Measurements from ENCODE around the gene VAMP8.
"Not testable (repeated sequence)": the region's sequence is repeated elsewhere in the genome, so short reads cannot be mapped to it uniquely, and the experiment has no call there.

DNA sequence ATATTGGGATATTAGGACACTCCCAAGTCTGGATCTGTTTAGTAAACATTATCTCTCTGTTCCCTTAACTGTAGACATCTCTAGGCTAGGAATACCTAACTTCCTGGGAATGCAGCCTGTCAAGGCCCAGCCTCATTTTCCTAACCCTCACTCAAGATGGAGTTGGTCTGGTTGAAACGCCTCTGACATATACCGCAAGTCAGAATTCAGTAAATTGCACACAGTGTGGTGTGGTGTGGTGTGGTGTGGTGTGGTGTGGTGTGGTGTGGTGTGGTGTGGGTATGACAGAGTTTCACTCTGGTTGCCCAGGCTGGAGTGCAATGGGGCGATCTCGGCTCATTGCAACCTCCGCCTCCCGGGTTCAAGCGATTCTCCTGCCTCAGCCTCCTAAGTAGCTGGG lies 37.4 kb downstream of the VAMP8 start:
- TF ChIP-seq, protein P1, sequence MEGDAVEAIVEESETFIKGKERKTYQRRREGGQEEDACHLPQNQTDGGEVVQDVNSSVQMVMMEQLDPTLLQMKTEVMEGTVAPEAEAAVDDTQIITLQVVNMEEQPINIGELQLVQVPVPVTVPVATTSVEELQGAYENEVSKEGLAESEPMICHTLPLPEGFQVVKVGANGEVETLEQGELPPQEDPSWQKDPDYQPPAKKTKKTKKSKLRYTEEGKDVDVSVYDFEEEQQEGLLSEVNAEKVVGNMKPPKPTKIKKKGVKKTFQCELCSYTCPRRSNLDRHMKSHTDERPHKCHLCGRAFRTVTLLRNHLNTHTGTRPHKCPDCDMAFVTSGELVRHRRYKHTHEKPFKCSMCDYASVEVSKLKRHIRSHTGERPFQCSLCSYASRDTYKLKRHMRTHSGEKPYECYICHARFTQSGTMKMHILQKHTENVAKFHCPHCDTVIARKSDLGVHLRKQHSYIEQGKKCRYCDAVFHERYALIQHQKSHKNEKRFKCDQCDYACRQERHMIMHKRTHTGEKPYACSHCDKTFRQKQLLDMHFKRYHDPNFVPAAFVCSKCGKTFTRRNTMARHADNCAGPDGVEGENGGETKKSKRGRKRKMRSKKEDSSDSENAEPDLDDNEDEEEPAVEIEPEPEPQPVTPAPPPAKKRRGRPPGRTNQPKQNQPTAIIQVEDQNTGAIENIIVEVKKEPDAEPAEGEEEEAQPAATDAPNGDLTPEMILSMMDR (IDR thresholded peaks at IDR 0.05; ENCODE audit: control extremely low read depth in 1 of 3, insufficient read depth in 1 of 3, low read depth in 1 of 3, low read length in 3 of 3), result not testable (repeated sequence)
- TF ChIP-seq KDM1A (IDR thresholded peaks at IDR 0.05; ENCODE audit: borderline replicate concordance, low read length); EP300 (IDR thresholded peaks at IDR 0.05; ENCODE audit: borderline replicate concordance in 1 of 2, low read depth in 2 of 2, low read length in 2 of 2); POLR2A (IDR thresholded peaks at IDR 0.05; ENCODE audit: control extremely low read depth in 1 of 2, low read depth in 2 of 2, low read length in 2 of 2); RXRA (IDR thresholded peaks at IDR 0.05; ENCODE audit: insufficient read depth, low read depth, low read length); HDAC2 (IDR thresholded peaks at IDR 0.05; ENCODE audit: borderline replicate concordance in 1 of 2, low read depth in 2 of 2, low read length in 2 of 2); CHD1 (IDR thresholded peaks at IDR 0.05; ENCODE audit: low read depth, low read length); BCL11A (IDR thresholded peaks at IDR 0.05; ENCODE audit: low read depth in 2 of 2, low read length in 2 of 2); RNF2 (IDR thresholded peaks at IDR 0.05; ENCODE audit: borderline replicate concordance, low read depth, low read length, missing control alignments, poor library complexity, severe bottlenecking); POLR2AphosphoS5 (IDR thresholded peaks at IDR 0.05; ENCODE audit: low read depth, low read length); RFX5 (IDR thresholded peaks at IDR 0.05; ENCODE audit: borderline replicate concordance, low read depth, low read length): not testable (repeated sequence)
- TF ChIP-seq, protein P2, sequence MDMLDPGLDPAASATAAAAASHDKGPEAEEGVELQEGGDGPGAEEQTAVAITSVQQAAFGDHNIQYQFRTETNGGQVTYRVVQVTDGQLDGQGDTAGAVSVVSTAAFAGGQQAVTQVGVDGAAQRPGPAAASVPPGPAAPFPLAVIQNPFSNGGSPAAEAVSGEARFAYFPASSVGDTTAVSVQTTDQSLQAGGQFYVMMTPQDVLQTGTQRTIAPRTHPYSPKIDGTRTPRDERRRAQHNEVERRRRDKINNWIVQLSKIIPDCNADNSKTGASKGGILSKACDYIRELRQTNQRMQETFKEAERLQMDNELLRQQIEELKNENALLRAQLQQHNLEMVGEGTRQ (IDR thresholded peaks at IDR 0.05; ENCODE audit: low read length), result not testable (repeated sequence)
- TF ChIP-seq, protein P3, sequence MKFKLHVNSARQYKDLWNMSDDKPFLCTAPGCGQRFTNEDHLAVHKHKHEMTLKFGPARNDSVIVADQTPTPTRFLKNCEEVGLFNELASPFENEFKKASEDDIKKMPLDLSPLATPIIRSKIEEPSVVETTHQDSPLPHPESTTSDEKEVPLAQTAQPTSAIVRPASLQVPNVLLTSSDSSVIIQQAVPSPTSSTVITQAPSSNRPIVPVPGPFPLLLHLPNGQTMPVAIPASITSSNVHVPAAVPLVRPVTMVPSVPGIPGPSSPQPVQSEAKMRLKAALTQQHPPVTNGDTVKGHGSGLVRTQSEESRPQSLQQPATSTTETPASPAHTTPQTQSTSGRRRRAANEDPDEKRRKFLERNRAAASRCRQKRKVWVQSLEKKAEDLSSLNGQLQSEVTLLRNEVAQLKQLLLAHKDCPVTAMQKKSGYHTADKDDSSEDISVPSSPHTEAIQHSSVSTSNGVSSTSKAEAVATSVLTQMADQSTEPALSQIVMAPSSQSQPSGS (IDR thresholded peaks at IDR 0.05; ENCODE audit: low read length), result not testable (repeated sequence)
- TF ChIP-seq, protein P4, sequence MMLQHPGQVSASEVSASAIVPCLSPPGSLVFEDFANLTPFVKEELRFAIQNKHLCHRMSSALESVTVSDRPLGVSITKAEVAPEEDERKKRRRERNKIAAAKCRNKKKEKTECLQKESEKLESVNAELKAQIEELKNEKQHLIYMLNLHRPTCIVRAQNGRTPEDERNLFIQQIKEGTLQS (IDR thresholded peaks at IDR 0.05; ENCODE audit: insufficient read depth, low read depth, low read length), result not testable (repeated sequence)

All from H1 (cell line).